HepG2 (cell line): ENCODE results near the gene ADARB2. TPM values are rescaled to one million over a fixed set of nuclear protein-coding genes. Genes with fewer than 3 reads are reported as not detected.

ENCODE experiments used
- ATAC-seq: fragments of 200-7000 bp; cut with Tn5 transposase; 3 replicates; pipeline ENCODE4 v1.9.1; 2020; ENCODE audit warnings: mild to moderate bottlenecking, moderate library complexity
- BruUV-seq: library from RNA; stranded (reverse); fragments of 400-500 nt; replicated peaks from 2 replicates; lab custom pipeline; 2021; lab: Mats Ljungman, UMichigan
- CTCF ChIA-PET: fragments of 300-600 bp; formaldehyde crosslinking; extraction: SDS; loops from one replicate; lab custom pipeline; 2021; ENCODE audit warnings: low total read pairs, inconsistent platforms, low intra/inter-chr PET ratio; lab: Yijun Ruan, JAX
- POLR2A ChIA-PET: fragments of 350-600 bp; sonication (Branson Sonifier 250); formaldehyde crosslinking; loops from one replicate; lab custom pipeline; 2020; ENCODE audit warnings: antibody characterized with exemption, inconsistent platforms; lab: Yijun Ruan, JAX
- DNase-seq: peaks from one replicate; pipeline ENCODE4 v3.0.0-alpha.2; 2015; ENCODE audit warnings: low spot score
- FAIRE-seq: peaks from 3 replicates; lab custom pipeline; 2011; peaks lifted over from hg19 to GRCh38; lab: Jason Lieb, UNC
- H2AFZ ChIP-seq: one replicate; pipeline ENCODE4 v1.6.1; 2011; ENCODE audit warnings: low read length, inconsistent platforms
- H3K27ac ChIP-seq: fragments of 300-600 bp; 3 replicates; pipeline ENCODE4 v1.8.0; 2011; ENCODE audit warnings: mixed run types, mild to moderate bottlenecking, mixed read lengths, low read length, inconsistent platforms; ENCODE audit not compliant: insufficient read depth; ENCODE audit errors: extremely low read length
- H3K27me3 ChIP-seq, 2 experiments: fragments of 200-600 bp in 1 of 2; 2 replicates in 1 of 2; 3 replicates in 1 of 2; pipeline versions ENCODE4 v1.6.0 to v1.8.0; 2011; ENCODE audit warnings: low read length in 2 of 2, mild to moderate bottlenecking in 2 of 2, moderate library complexity in 2 of 2, inconsistent platforms in 1 of 2; ENCODE audit not compliant: insufficient read depth in 2 of 2, control insufficient read depth in 1 of 2
- H3K36me3 ChIP-seq, 2 experiments: fragments of 200-600 bp in 1 of 2; replicated peaks in 1 of 2; 2 replicates in 1 of 2; 3 replicates in 1 of 2; pipeline versions ENCODE4 v1.5.1 to v1.8.0; 2011; ENCODE audit warnings: low read length in 2 of 2, inconsistent platforms in 1 of 2; ENCODE audit not compliant: insufficient read depth in 2 of 2, control insufficient read depth in 1 of 2
- H3K4me1 ChIP-seq: 2 replicates; pipeline ENCODE4 v1.5.1; 2012; ENCODE audit warnings: low read length, inconsistent platforms; ENCODE audit not compliant: insufficient read depth
- H3K4me2 ChIP-seq: 2 replicates; pipeline ENCODE4 v1.6.0; 2011; ENCODE audit warnings: low read depth, low read length, inconsistent platforms
- H3K4me3 ChIP-seq, 3 experiments: fragments of 200-600 bp in 1 of 3; sonication (generic), shearing (Covaris generic) in 1 of 3; replicated peaks in 1 of 3; 2 replicates each; pipeline ENCODE4 v1.5.1; 2011 to 2016; ENCODE audit warnings: low read length in 3 of 3, inconsistent platforms in 2 of 3, low read depth in 2 of 3, mild to moderate bottlenecking in 2 of 3, control low read depth in 1 of 3, mixed read lengths in 1 of 3; ENCODE audit not compliant: insufficient read depth in 1 of 3
- H3K79me2 ChIP-seq: one replicate; pipeline ENCODE4 v1.6.1; 2011; ENCODE audit warnings: low read length, inconsistent platforms; ENCODE audit not compliant: insufficient read depth
- H3K9ac ChIP-seq: 2 replicates; pipeline ENCODE4 v1.6.0; 2011; ENCODE audit warnings: mild to moderate bottlenecking, low read depth, low read length, inconsistent platforms; ENCODE audit not compliant: insufficient read depth
- H3K9me3 ChIP-seq: 2 replicates; pipeline ENCODE4 v1.5.1; 2012; ENCODE audit warnings: mild to moderate bottlenecking, low read length
- H4K20me1 ChIP-seq: 2 replicates; pipeline ENCODE4 v1.6.0; 2011; ENCODE audit warnings: inconsistent platforms, mild to moderate bottlenecking, low read length, moderate library complexity; ENCODE audit not compliant: insufficient read depth
- AGO1 ChIP-seq: fragments of 200-400 bp; formaldehyde crosslinking; IDR thresholded peaks from 2 replicates; pipeline ENCODE4 v1.6.1; 2017; ENCODE audit warnings: mild to moderate bottlenecking, low read depth, low read length, moderate library complexity; ENCODE audit not compliant: poor library complexity, severe bottlenecking
- ELK4 ChIP-seq: sonication (generic); formaldehyde crosslinking; IDR thresholded peaks from 2 replicates; pipeline ENCODE4 v1.9.0; 2021; ENCODE audit warnings: missing genetic modification reagents, borderline replicate concordance
- JARID2 ChIP-seq: sonication (generic); formaldehyde crosslinking; IDR thresholded peaks from 2 replicates; pipeline ENCODE4 v1.8.1; 2023; ENCODE audit warnings: missing genetic modification reagents, inconsistent platforms; ENCODE audit not compliant: insufficient replicate concordance
- KDM5A ChIP-seq: fragments of 200-600 bp; sonication (generic); IDR thresholded peaks from 2 replicates; pipeline ENCODE4 v1.7.0; 2018; ENCODE audit warnings: antibody characterized with exemption, mild to moderate bottlenecking, low read length, borderline replicate concordance
- MXI1 ChIP-seq: IDR thresholded peaks from 3 replicates; pipeline ENCODE4 v1.6.1; 2012; ENCODE audit warnings: low read depth, low read length, inconsistent platforms, borderline replicate concordance
- NR2F6 ChIP-seq, 2 experiments: IDR thresholded peaks; 2 replicates each; pipeline ENCODE4 v1.6.1; 2016; ENCODE audit warnings: antibody characterized with exemption in 1 of 2, mild to moderate bottlenecking in 1 of 2
- POGK ChIP-seq: sonication (generic); formaldehyde crosslinking; conservative IDR thresholded peaks from 2 replicates; pipeline ENCODE4 v1.8.0; 2022; ENCODE audit warnings: mild to moderate bottlenecking, moderate library complexity, missing genetic modification reagents
- POLR2AphosphoS2 ChIP-seq: IDR thresholded peaks from 2 replicates; pipeline ENCODE4 v1.6.1; 2011; ENCODE audit warnings: low read depth, low read length, improper control_type of control experiment
- RNF2 ChIP-seq: fragments of 450-650 bp; conservative IDR thresholded peaks from 2 replicates; pipeline ENCODE4 v1.6.1; 2016; ENCODE audit warnings: low read depth
- XBP1 ChIP-seq: sonication (generic); formaldehyde crosslinking; IDR thresholded peaks from 2 replicates; pipeline ENCODE4 v1.5.0; 2020; ENCODE audit warnings: missing genetic modification reagents
- ZBTB43 ChIP-seq: sonication (generic); formaldehyde crosslinking; conservative IDR thresholded peaks from 2 replicates; pipeline ENCODE4 v1.4.0; 2020; ENCODE audit warnings: missing genetic modification reagents
- ZNF414 ChIP-seq: sonication (generic); formaldehyde crosslinking; IDR thresholded peaks from 2 replicates; pipeline ENCODE4 v1.5.0; 2020; ENCODE audit warnings: missing genetic modification reagents
- ZNF446 ChIP-seq: sonication (generic); formaldehyde crosslinking; IDR thresholded peaks from 2 replicates; pipeline ENCODE4 v1.5.0; 2020; ENCODE audit warnings: mild to moderate bottlenecking, missing genetic modification reagents
- ZNF580 ChIP-seq: IDR thresholded peaks from 2 replicates; pipeline ENCODE4 v1.6.1; 2016; ENCODE audit warnings: low read depth, borderline replicate concordance
- ZNF615 ChIP-seq: sonication (generic); formaldehyde crosslinking; IDR thresholded peaks from 2 replicates; pipeline ENCODE4 v1.5.0; 2020; ENCODE audit warnings: mild to moderate bottlenecking, missing genetic modification reagents, borderline replicate concordance
- ZNF713 ChIP-seq: sonication (generic); formaldehyde crosslinking; IDR thresholded peaks from 2 replicates; pipeline ENCODE4 v1.4.0; 2020; ENCODE audit warnings: mild to moderate bottlenecking, missing genetic modification reagents
- WGBS: methylation state at CpG from one replicate; pipeline ENCODE4 v1.1.6; 2017; ENCODE audit warnings: low lambda C conversion rate; 5-methylcytosine and 5-hydroxymethylcytosine counted together
- in situ Hi-C: cut with HindIII; loops from 2 replicates; pipeline ENCODE4 v1.10.0; 2017; ENCODE audit warnings: low pct_unique_long_range_greater_than_20kb; ENCODE audit not compliant: extremely low pct_ligation_motif_present
- intact Hi-C: fragments of 100-400 bp; cut with micrococcal nuclease; formaldehyde crosslinking; loops from one replicate; pipeline ENCODE4 v1.10.0; 2022; ENCODE audit not compliant: unreplicated experiment
- polyA plus RNA-seq, 8 experiments: library from polyadenylated mRNA; depleted of rRNA in 3 of 8; stranded (reverse) in 7 of 8; unstranded in 1 of 8; fragments of >200 nt; fragmentation: Illumina TruSeq in 4 of 8; extraction: Trizol in 4 of 8; gene quantifications; 2 replicates each; pipeline versions ENCODE4 v1.2.1 to v1.2.3, GENCODE V29; 2011 to 2016; ENCODE audit warnings: low read depth in 4 of 8, missing spikeins in 1 of 8, mixed read lengths in 1 of 8; ENCODE audit not compliant: insufficient read depth in 1 of 8
- total RNA-seq, 5 experiments: library from RNA; depleted of rRNA; stranded (reverse); fragments of >200 nt; fragmentation: Illumina TruSeq; extraction: Trizol; gene quantifications; 2 replicates each; pipeline ENCODE4 v1.2.3, GENCODE V29; 2016; ENCODE audit warnings: low read depth in 1 of 5

Gene ADARB2
- total and polyA plus RNA-seq, 2 of the 13 experiments (the other 11 are each of a cell fraction or from before 2014, with no cell fraction given): not detected

GRCh38 chr10:1423676-1424253 is 313.6 kb downstream of the ADARB2 start (continued):
- TF ChIP-seq ZNF713 (CRISPR knock-in tag) (no peak), POLR2AphosphoS2 (no peak), ELK4 (CRISPR knock-in tag) (no peak), XBP1 (CRISPR knock-in tag) (no peak), POGK (CRISPR knock-in tag) (no peak), ZNF580 (no peak), JARID2 (CRISPR knock-in tag) (no peak)

- Histone ChIP-seq H3K36me3 (no peaks in the 10 kb centered on the region), H3K27me3 (peaks cover 6 to 38% of the 10 kb centered on the region in 2 experiments; a peak in 4 of 5 replicates), H3K79me2 (no peaks in the 10 kb centered on the region), H3K9ac (no peak overlapping the region), H3K4me1 (no peaks in the 10 kb centered on the region), H4K20me1 (no peaks in the 10 kb centered on the region), H3K9me3 (no peaks in the 10 kb centered on the region), H3K27ac (no peak overlapping the region), H2AFZ (no peak overlapping the region), H3K4me3 (no peak overlapping the region), H3K4me2 (no peak overlapping the region)
- 7% methylated on average over 4 of the region's 8 CpGs for WGBS
- DNase-seq (no peak), ATAC-seq (no peak), FAIRE-seq (no peak)
- in situ Hi-C loops (no loop called here), intact Hi-C loops (no loop called here)
- ChIA-PET POLR2A (no interaction called here), CTCF (no interaction called here)
- no TSS peak for BruUV-seq
- TF ChIP-seq ZBTB43 (CRISPR knock-in tag) (no peak), ZNF414 (no peak), RNF2 (no peak), KDM5A (no peak), NR2F6 (IDR thresholded peaks at IDR 0.05) (no peak), NR2F6 (CRISPR knock-in tag; IDR thresholded peaks at IDR 0.05) (no peak), AGO1 (no peak), MXI1 (no peak), POGK (CRISPR knock-in tag) (no peak), ZNF615 (CRISPR knock-in tag) (no peak), ZNF446 (no peak)
These were observed 315.1 kb downstream of the ADARB2 start for GRCh38 chr10:1422275-1422674.
